GM18526 (cell line): Measurements from ENCODE around the gene ACTR8.

ENCODE experiments used
- POLR2A ChIP-seq: IDR thresholded peaks from 3 replicates; pipeline ENCODE4 v1.6.1; 2011; ENCODE audit not compliant: insufficient read length; ENCODE audit errors: extremely low read depth

ACTR8 gene

DNA sequence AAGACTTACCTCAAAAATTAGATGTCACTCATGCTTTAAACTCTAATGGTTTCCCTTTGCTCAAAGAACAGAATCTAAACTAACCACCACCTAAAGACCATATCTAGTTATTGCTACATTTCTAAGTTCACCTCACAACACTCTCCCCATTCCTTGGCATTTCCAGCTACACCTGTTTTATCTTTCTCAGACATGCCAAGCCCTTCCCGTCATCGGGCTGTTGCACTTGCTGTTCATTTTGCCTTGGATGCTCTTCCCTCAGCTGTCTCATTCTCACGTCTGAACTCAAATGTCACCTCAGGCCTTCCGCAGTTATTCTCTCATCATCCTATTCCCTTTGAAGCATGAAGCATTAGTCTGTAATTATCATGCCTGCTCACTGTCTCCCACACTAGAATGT lies 1.1 kb upstream of the ACTR8 start:
- no peak for TF ChIP-seq POLR2A

DNA sequence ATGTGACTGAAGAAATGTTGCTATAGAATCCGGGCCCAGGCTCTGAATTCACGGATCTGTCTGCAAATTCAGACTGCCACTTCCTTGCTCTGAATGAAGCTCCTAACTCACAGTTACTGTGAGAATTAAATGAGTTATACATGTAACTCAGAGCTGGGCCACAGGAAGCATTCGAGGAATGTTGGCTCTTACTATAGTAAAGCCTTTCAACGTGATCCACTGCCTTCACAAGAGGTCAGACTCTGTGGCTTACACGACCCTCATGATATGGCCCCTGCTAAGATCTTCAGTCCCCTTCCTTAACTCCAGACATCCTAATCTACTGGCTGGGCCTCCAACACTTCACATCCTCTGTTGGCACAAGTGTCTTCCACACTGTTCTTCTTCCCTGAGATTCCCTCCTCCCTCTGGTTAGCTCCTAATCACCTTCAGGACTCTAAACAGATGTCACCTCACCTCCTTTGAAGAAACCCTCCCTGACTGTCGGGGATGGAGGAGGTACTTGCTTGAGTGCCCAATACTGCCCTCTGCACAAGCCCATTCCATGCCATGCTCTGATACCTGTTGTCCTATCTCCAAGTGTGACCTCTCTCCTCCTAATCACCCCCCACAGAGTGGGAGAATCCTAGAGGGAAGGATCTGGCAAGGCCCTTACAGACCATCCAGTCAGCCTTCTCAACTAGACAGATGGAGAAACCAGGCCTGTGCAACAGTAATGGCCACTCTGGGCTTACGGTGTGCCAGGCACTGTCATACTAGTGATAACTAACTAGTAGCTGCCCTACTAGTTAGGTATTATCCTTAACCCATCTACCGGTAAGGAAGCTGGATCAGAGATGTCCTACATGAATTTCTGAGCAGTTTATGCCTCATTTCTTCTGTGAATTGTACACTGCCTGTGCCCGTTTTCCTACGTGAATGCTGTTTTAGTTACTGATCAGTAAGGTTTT lies 1.3 kb downstream of the ACTR8 start:
- no peak for TF ChIP-seq POLR2A

DNA sequence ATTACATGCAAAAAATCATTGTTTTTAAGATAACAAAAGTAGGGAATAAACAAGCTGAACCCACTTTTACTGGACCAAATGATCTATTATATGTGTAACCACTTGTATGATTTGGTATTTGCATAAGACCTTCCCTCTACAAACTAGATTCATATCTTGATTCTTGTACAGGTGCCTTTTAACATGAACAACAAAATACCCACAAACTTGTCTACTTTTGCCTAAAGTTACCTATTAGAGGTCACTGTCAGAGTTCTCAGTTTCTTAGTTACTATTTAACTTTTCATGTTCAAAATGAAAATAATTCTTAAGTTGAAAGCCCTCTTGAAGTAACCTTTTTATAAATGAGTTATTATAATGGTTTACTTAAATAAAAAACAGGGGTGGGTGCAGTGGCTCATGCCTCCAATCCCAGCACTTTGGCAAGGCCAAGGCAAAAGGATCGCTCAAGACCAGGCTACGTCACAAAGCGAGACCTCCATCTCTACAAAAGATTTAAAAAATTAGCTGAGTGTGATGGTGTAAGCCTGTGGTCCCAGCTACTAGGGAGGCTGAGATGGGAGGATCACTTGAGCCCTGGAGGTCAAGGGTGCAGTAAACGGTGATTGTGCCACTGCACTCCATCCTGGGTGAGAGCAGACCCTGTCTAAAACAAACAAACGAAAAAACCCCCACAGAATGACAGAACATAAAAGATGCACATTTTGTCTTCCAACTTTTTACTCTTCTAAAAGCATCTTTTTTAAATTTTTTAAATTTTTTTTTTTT lies 16.0 kb downstream of the ACTR8 start:
- no peak for TF ChIP-seq POLR2A

DNA sequence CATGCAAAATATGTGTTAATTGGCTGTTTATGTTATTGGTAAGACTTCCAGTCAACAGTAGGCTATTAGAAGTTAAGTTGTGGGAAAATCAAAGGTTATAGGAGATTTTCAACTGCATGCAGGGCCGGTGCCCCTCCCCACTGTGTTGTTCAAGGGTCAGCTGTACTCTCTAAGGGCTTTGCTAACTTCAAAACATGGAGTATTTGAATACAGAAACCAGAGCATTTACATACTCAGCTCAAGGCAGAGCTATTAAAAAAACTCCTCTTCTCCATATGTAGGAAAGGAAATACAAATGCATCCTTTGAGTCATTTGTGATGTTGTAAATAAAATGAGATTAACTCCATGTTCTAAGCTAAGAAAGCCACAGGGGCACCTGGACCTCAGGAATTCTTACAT lies 18.8 kb downstream of the ACTR8 start:
- TF ChIP-seq POLR2A: no peak

GRCh38 chr3:53862241-53862640 lies 19.7 kb downstream of the ACTR8 start:
- no peak for TF ChIP-seq POLR2A

DNA sequence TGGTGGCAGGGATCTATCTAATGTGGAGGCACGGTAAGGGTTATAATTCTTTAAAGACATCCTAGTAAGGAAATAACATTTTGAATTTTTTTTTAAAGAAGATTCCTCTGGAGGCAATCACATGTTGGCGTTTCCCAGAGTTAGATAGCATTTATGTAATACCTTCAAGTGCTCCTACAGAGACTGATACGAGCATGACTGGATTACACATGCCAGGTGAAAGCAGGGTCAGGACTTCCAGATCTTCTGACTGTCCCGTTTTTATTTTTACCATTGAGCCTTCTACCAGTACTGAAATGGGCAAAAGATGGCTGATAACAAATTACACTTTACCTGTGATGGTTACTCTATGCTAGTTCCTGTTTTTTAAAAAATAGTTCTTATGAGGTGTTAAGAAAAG lies 21.8 kb downstream of the ACTR8 start:
- no peak for TF ChIP-seq POLR2A

GRCh38 chr3:53859178-53859577 lies 22.8 kb downstream of the ACTR8 start:
- TF ChIP-seq POLR2A: no peak

DNA sequence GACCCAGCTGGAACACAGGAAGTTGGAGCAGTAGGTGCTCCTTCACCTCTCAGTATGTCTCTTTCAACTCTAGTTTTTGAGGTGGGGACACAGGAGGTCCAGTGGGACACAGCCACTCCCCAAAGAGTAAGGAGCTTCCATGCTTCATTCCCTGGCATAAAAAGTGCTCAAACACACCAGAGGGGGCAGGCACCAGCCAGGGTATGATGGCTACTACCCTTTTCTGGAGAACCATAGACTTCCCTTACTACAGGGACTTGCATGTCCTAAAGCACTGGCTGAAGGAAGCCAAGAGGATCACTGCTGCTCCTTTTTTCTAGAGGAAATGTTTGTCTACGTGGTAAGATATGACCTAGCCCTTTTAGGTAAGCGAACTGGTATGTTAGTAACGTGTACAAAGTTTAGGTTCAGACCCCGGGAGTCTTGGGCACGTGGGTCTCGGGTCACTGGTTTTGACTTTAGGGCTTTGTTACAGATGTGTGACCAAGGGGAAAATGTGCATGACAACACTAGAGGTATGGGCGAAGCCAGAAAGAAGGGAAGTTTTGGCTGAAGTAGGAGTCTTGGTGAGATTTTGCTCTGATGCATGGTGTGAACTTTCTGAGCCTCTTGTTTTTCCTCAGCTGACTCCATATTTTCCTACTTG lies 23.7 kb downstream of the ACTR8 start:
- no peak for TF ChIP-seq POLR2A

DNA sequence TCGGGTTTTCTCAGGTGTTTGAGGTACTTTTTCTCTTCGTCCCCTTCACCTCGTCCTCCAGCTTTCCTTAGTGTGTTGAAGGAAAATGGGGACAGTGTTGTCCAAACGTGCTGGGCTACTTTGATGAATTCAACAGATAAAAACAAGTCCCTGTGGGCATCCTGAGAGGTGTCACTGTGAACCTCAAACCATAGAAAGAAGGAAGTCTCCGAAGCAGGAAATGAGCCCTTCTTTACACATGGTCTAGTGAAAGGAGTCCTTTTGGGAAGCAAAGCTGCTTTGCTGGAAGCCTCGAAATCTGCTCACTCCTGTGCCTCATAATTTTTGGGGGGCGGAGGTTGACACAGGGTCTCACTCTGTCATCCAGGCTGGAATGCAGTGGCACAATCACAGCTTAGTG lies 25.0 kb downstream of the ACTR8 start:
- no peak for TF ChIP-seq POLR2A

GRCh38 chr3:53850895-53851294 lies 31.1 kb downstream of the ACTR8 start:
- no peak for TF ChIP-seq POLR2A

DNA sequence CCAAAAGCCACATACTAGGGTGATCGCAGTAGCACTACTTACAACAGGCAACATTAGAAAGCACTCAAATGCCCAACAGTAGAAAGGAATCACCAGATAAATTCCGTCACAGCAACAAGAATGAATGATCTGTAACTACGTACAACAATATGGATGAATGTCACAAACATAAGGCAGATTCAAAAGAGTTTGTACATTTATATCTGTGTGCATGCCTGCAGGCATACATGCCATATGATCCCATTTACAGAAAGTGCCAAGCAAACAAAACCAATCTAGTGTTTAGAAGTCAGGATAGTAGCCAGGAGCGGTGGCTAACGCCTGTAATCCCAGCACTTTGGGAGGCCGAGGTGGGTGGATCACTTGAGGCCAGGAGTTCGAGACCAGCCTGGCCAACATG lies 32.0 kb downstream of the ACTR8 start:
- no peak for TF ChIP-seq POLR2A

DNA sequence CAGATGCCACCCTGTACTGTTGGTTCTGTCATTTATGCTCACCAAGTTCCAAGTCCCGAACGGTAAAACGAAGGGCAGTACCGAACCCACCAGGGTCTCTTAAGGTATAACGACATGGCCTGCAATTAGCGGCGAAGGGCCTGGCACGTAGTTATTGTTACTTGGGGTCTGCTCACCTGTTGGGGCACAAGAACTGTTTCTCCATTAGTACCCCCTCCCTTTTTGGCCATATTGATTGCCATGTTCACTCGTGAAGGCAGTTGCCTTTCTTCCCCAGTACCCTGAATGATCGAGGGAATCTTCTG lies 35.1 kb downstream of the ACTR8 start:
- TF ChIP-seq POLR2A: no peak

DNA sequence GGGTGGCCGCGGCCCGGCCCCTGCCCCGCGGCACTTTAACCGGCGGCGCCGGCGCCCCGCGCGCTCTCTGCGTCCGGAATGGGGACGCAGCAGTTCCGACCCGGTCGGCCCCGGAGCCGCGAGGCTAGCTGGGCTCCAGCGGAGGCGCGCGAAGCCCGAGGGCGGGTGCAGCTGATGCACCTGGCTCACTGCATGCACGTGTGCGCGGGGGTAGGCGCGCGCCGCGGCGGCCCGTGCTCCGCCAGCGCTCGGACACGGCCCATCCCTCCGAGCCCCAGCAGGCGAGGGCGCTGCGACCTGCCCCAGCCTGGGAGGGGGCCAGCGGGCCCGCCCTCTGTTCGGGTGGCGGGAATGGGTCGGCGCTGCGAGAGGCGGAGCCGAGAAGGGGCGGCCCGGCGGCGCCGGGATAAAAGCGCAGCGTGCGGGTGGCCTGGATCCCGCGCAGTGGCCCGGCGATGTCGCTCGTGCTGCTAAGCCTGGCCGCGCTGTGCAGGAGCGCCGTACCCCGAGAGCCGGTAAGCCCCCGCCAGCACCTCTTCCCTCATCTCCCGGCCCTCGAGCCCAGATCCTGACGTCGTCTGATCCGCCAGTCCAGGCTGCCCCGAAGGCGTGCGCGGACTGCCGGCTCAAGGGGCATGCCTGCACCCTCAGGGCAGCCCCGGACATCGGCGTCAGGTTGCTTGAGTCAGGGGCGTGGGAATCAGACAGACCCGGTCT lies 35.7 kb downstream of the ACTR8 start, which contains the start of the genes CHDH and IL17RB:
TSS of gene CHDH (minus strand) at position 286 of the 717 bp plus-strand sequence. CDS start 22,411 bp downstream, outside the sequence.
TSS of gene IL17RB (plus strand) at position 435 of the 717 bp plus-strand sequence. CDS start at position 456, 21 bp downstream.
- TF ChIP-seq POLR2A: peak; percentile 93

GRCh38 chr3:53845881-53846133 lies 36.1 kb downstream of the ACTR8 start:
- TF ChIP-seq POLR2A: no peak

DNA sequence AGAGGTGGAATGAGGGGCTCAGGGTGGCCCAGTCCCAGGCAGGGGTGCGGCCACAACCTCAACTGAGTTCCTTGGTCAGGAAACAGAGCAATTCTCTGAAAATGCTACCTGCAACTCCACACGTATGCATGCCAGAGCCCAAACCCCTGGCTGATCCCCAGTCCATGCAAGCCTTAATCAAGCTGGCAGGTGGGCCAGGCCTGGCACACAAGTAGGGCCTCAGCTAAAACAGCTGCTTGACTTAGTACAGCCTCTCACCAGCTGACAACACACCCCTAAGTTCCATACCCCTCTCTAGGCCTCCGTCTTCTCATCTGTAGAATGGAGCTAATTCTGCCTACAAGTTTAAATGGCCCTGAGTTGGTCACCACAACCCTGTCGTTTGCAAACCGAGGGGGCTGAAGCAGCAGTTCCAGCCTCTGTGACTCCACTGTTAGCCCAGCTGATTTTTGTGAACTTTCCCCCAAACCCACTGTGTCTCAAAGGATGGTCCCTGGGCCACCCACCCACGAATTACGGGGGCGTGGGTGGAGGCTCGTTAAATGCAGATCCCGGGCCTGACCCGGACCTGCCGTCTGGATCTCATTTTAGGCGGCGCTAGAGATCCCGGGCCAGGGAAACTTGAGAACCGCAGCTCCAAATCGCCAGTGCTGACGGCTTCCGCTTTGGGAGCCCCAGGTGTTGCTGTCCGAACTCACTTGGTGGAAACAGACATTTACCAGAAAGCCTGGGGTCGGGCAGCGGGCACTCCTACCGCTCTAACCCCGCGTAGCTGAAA lies 36.7 kb downstream of the ACTR8 start:
- no peak for TF ChIP-seq POLR2A
